Measurements from ENCODE around the gene RPS2. TPM values are rescaled to one million over a fixed set of nuclear protein-coding genes. Genes with fewer than 3 reads are reported as not detected.
A peak's percentile ranks its signal among the peaks of the same experiment; 100 is the strongest.

Gene RPS2
- total RNA-seq, 1 experiment from 2014 or later = 3,874 TPM

- Mint-ChIP-seq H3K9me3 (peaks cover 0 to 3% of the 10 kb centered on the region in 2 experiments; a peak in 3 of 5 replicates), H3K36me3 (ENCODE audit: insufficient read depth in 1 of 3, low read depth in 3 of 3) (peaks cover 27 to 39% (median 33%) of the 10 kb centered on the region in 3 experiments), H3K4me3 (peak overlapping the region; percentile 95 to 97), H3K4me1 (peaks cover 27 to 40% of the 10 kb centered on the region in 2 experiments), H3K27ac (peak overlapping the region; percentile 87 to 97 (median 88); a peak in 6 of 7 replicates), H3K27me3 (ENCODE audit: low read depth) (peaks cover 3% of the 10 kb centered on the region)
- Histone ChIP-seq H4K20me1 (ENCODE audit: control insufficient read depth, insufficient read depth, insufficient read length) (no peaks in the 10 kb centered on the region), H3K9ac (ENCODE audit: extremely low read depth, insufficient read length, low read length) (peak overlapping the region; percentile 88), H3T11ph (ENCODE audit: low read length) (no peak overlapping the region), H3K4ac (ENCODE audit: low read depth, low read length) (no peak overlapping the region; the same call in 1 of the 2 replicates), H4K5ac (ENCODE audit: insufficient read length, low read depth, low read length) (no peak overlapping the region), H3K79me2 (ENCODE audit: insufficient read depth, low read length) (peaks cover 18% of the 10 kb centered on the region), H3K14ac (ENCODE audit: insufficient read depth, low read length) (peak overlapping the region; percentile 72), H3K18ac (ENCODE audit: insufficient read length, low read depth, low read length) (peak overlapping the region; percentile 68), H3K27ac (ENCODE audit: insufficient read length, low read depth, low read length) (no peak overlapping the region), H3K27me3 (ENCODE audit: insufficient read depth, low read length) (no peaks in the 10 kb centered on the region), H2BK15ac (ENCODE audit: low read depth, low read length) (no peak overlapping the region), H3K23me2 (ENCODE audit: insufficient read length, low read depth, low read length, poor library complexity, severe bottlenecking) (peaks cover 16% of the 10 kb centered on the region), H2BK12ac (ENCODE audit: insufficient read length, low read depth, low read length) (no peak overlapping the region), H4K91ac (ENCODE audit: insufficient read length, low read depth, low read length) (peak overlapping the region; percentile 66), H3K9me3 (ENCODE audit: control insufficient read depth, low read depth, low read length) (no peaks in the 10 kb centered on the region), H2AK5ac (ENCODE audit: insufficient read length, low read length) (no peak overlapping the region), H3K4me2 (ENCODE audit: insufficient read depth, insufficient read length, low read length) (peak overlapping the region; percentile 97), H3K56ac (ENCODE audit: insufficient read length, low read depth, low read length) (no peak overlapping the region), H2BK20ac (ENCODE audit: low read depth, low read length, poor library complexity, severe bottlenecking) (no peak overlapping the region), H3K23ac (ENCODE audit: insufficient read length, low read depth, low read length) (no peak overlapping the region), H3K79me1 (ENCODE audit: insufficient read depth, low read depth, low read length, poor library complexity, severe bottlenecking) (no peaks in the 10 kb centered on the region), H4K8ac (replicated peaks; ENCODE audit: insufficient read length, low read depth, low read length) (no peak overlapping the region), H2BK120ac (ENCODE audit: low read depth, low read length, poor library complexity, severe bottlenecking) (no peak overlapping the region), H3K4me1 (ENCODE audit: insufficient read depth, low read length) (no peaks in the 10 kb centered on the region), H2BK5ac (ENCODE audit: insufficient read length, low read length) (no peak overlapping the region), H2AFZ (ENCODE audit: low read length) (no peak overlapping the region)
- no peak for TF ChIP-seq CTCF (conservative IDR thresholded peaks at IDR 0.05)
- no peak for DNase-seq
- no CpG with 5 or more reads among the region's 24 CpGs for WGBS (ENCODE audit: extremely low coverage, insufficient read length, low lambda C conversion rate)
Observed at GRCh38 chr16:1965396-1966001, 873 bp upstream of the RPS2 start.

All from H9 (cell line).